Rectal smooth muscle tissue (tissue), 1 donor: ENCODE data around the gene KLF2.

ENCODE experiments used
- H3K27ac ChIP-seq: one replicate; pipeline ENCODE4 v1.7.0; 2013; ENCODE audit warnings: low read depth, low read length, inconsistent platforms
- H3K27me3 ChIP-seq: one replicate; pipeline ENCODE4 v1.7.0; 2013; ENCODE audit warnings: low read length; ENCODE audit not compliant: control insufficient read depth, insufficient read depth
- H3K36me3 ChIP-seq: one replicate; pipeline ENCODE4 v1.7.0; 2013; ENCODE audit warnings: low read length; ENCODE audit not compliant: control insufficient read depth, insufficient read depth
- H3K4me1 ChIP-seq: one replicate; pipeline ENCODE4 v1.7.0; 2013; ENCODE audit warnings: low read length; ENCODE audit not compliant: control insufficient read depth, insufficient read depth
- H3K4me3 ChIP-seq: one replicate; pipeline ENCODE4 v1.7.0; 2013; ENCODE audit warnings: low read length
- H3K9ac ChIP-seq: one replicate; pipeline ENCODE4 v1.7.0; 2013; ENCODE audit warnings: low read length

The KLF2 gene

DNA sequence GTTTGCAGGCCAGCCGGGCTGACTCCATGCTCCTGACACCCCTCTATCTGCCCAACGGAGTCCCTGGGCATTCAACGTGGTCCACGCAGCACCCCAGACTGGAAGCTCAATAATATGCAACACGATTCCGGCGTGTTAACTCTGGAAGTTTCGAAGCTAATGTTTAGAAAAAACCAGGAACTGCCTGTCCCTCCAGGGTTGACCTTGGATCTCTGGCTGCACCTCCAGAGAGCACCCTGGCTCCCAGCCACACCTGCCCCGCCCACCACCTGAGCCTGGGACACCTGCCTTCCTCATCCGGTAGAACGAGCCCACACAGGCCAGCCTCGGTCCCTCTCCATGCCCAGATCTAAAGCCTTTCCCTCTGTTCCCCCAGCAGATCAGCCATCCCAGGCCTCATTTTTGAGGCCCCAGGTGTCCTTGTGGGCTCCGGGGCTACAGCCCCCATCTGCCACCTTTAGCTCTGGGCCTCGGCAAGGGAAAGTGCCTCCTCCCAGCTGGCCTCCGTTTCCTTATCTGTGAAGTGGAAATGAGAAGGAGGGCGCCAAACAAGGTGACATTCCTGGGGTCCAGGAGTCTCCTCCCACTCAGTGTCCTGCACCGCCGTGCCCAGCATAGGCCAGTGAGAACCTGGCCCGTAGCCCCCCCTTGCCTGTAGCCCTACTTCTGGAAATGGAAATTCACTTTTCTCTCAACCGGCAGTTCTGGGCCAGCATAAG, 38.7 kb downstream of the KLF2 start:
- peak overlapping the region; percentile 8 for H3K27ac ChIP-seq

DNA sequence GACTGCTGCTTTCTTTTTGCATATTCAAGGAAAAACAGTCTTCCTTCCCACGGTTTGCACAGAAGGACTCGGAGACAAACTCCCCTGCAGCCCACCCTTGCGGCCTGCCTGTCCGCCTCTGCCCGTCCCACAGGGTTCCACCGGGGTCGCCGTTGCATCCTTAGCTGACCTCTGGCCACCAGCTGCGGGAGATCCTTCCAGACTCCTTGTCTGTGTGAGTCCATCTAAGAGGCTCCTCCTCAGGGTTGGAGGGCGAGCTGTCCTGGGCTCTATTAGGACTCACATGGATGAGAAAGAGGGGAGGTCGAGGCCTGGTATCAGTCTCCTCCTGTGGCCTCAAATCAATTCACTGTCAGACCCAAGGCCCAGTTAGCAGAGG, 39.2 kb downstream of the KLF2 start:
- Histone ChIP-seq H3K27me3 (no peaks in the 10 kb centered on the region), H3K9ac (no peak overlapping the region), H3K4me3 (no peak overlapping the region), H3K4me1 (no peaks in the 10 kb centered on the region), H3K36me3 (no peaks in the 10 kb centered on the region), H3K27ac (no peak overlapping the region)

More for the DNA sequence above, 38.7 kb downstream of the KLF2 start:
- Histone ChIP-seq H3K4me3 (no peak overlapping the region), H3K27me3 (no peaks in the 10 kb centered on the region), H3K4me1 (no peaks in the 10 kb centered on the region), H3K36me3 (no peaks in the 10 kb centered on the region), H3K9ac (no peak overlapping the region)

DNA sequence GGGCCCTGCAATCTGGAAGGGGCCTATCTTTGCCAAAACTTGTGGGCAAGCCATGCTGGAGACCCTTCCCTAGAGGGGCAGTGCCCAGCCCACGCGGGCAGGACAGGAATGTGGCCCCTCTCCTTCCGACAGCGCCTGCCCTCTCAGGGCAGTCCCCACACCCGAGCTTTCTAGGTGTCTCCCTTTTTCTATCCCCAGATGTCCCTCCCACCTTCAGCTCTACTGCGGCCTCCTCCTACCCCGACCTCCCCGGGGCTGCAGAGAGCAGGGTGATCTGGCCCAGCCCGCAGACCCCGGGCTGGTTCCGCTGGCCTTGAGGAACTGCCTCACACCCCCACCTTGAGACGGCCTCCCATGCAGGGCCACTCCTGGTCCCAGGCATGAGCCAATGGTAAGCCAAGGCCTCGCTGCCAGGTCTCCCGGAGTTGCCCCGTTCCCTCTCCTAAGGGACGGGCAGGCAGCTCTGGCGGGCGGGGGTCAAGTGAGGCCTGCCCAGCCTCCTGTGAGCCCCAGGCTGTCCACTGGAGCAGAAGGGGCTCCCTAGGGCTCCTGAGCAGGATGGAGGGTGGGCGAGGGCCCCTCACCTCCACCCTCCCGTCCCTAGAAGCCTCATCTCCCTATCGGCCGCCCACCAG, 39.7 kb downstream of the KLF2 start:
- Histone ChIP-seq H3K27me3 (no peaks in the 10 kb centered on the region), H3K4me1 (no peaks in the 10 kb centered on the region), H3K9ac (no peak overlapping the region), H3K27ac (no peak overlapping the region), H3K4me3 (no peak overlapping the region), H3K36me3 (no peaks in the 10 kb centered on the region)

DNA sequence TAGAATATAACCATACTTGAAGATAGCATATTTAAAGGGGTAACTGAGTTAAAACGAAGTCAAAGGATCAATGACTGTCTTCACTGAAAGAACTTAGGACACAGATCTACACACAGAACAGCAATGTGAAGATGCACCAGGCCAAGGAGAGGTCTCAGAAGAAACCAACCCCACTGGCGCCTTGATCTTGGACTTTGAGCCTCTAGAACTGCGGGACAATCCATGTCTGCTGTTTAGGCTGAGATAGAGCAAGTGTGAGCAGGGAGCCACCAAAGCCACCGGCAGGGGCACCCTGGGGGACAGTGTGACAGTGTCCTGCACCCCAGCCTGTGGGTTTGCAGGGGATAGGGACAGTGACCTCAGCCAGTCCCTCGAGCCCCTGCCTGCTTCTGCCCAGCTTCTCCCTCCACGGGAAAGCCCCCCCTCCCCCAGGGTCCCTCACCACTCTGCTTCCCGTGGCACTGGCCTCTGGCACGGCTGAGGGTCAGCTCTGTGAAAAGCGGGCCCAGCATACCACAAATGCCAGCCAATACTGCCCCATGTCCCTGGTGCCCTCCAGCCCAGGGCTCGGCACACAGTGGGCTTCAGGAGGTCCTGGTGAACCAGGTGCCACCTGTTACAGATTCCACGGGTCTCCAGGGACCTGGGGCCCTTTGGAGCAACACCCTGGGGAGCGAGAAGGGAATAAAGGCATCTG, 40.8 kb downstream of the KLF2 start:
- H3K27ac ChIP-seq = no peak overlapping the region
- H3K4me1 ChIP-seq = no peaks in the 10 kb centered on the region
- H3K27me3 ChIP-seq = no peaks in the 10 kb centered on the region
- H3K9ac ChIP-seq = no peak overlapping the region
- H3K36me3 ChIP-seq = no peaks in the 10 kb centered on the region
- H3K4me3 ChIP-seq = no peak overlapping the region

DNA sequence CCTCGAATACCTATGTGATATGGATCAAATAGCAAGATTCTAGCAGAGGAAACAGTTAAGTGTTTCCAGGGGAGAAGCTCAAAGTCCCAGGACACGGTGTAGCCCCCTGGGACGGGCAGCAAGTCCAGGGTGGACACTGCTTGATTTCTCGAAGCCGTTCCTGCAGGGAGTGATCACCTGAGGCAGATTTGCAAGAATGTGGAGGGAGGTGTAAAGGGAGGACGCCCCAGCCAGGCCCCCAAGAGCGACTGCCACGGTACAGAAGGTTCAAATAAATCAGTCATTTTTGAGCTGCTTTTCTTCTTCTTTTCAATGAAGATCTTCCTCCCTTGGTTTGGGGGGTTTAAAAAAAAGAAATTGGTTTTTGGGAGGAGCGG, 41.4 kb downstream of the KLF2 start:
- no peak overlapping the region for H3K9ac ChIP-seq
- no peaks in the 10 kb centered on the region for H3K36me3 ChIP-seq
- H3K27me3 ChIP-seq = no peaks in the 10 kb centered on the region
- no peak overlapping the region for H3K4me3 ChIP-seq
- H3K27ac ChIP-seq = no peak overlapping the region
- no peaks in the 10 kb centered on the region for H3K4me1 ChIP-seq

DNA sequence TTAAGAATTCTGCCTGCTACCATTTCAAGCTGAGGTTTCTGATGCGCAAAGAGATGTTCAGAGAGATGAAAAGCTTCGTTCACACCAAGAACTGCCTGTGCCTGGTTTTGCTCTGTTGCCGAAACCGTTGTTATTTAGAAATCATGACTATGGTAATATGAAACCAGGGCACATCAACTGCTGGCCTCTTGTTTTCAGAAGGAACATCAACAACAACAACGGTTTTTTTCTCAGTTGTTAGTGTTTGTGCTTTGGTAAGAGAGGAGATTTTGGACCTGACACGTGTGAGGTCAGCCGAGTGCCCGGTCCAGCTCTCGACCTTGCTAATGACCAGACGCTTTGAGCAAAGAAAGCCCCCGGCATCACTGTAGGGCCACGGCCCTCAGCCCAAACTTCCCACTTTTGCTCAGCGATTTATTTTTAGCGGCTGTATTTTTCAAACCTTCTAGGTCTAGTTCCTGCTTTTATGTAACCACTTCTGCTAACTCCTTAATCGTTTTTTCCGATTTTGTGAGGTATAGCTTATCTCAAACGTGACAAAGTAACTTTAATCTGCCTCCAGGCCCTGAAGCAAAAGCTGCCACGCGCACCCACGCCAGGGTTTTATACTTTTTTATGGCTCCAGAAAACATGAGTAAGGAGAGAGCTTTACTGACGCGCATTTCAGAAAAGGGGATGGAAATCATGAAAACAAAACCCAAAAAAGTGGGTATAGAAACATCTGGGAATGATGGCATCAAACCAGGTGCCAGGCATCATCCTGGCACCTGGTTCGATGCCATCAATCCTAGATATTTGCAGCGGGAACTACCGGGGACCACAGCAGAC, 42.0 kb downstream of the KLF2 start:
- no peak overlapping the region for H3K9ac ChIP-seq
- no peaks in the 10 kb centered on the region for H3K36me3 ChIP-seq
- no peak overlapping the region for H3K27ac ChIP-seq
- H3K27me3 ChIP-seq = no peaks in the 10 kb centered on the region
- H3K4me1 ChIP-seq = no peaks in the 10 kb centered on the region
- H3K4me3 ChIP-seq = no peak overlapping the region

DNA sequence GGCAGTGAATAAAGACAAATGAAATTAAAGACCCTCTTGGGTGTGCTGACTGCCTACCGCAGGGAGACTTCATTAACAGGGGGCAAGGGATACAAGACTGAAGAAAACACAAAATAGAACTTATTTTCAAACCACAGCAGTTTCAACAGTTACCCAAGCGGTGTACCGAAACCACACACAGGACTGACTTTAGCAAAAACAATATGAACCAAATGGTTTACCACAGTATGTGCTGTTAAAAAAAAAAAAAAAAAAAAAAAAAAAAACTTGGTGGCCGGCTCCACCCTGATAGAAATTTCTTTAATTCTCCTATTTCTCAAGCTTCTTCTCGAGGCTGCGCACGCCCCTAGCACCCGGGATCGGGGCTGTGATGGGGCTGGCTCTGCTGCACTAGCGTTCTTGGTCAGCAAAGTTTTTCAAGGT, 42.6 kb downstream of the KLF2 start:
- H3K9ac ChIP-seq = no peak overlapping the region

DNA sequence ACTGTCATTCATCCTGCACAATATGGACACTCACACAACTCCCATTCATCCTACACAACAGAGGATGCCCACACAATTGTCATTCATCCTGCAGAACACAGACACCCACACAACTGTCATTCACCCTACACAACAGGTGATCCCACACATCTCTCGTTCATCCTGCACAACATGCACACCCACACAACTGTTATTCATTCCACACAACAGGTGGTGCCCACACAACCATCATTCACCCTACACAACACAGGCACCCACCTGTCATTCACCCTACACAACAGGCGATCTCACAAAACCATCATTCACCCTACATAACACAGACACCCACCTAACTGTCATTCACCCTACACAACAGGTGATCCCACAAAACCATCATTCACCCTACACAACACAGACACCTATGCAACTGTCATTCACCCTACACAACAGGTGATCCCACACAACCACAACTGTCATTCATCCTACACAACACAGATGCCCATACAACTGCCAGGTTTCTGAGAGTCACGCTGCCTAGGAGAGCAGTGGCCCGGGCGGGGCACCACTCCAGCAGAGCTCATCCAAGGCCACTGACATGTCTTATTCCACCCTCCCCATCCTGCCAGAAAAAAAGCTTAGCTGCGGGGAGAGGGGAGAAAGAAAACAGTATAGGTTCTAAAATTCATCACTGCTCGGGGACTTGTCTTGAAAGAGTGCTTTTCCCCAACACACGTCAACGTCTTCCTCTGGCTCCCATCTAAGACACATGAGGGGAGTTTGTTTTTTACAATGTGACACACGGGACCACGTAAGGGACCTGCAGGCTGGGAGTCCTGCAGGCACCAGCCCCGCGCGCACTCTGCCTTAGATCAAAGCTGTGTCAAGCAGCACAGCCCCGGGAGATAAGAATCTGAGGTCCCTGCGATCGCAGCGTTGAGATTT, 44.0 kb downstream of the KLF2 start:
- Histone ChIP-seq H3K27ac (no peak overlapping the region), H3K4me3 (no peak overlapping the region), H3K27me3 (no peaks in the 10 kb centered on the region), H3K9ac (no peak overlapping the region), H3K36me3 (no peaks in the 10 kb centered on the region), H3K4me1 (no peaks in the 10 kb centered on the region)

More for the DNA sequence above, 42.6 kb downstream of the KLF2 start:
- H3K4me1 ChIP-seq = no peaks in the 10 kb centered on the region
- H3K27me3 ChIP-seq = no peaks in the 10 kb centered on the region
- no peak overlapping the region for H3K27ac ChIP-seq
- H3K4me3 ChIP-seq = no peak overlapping the region
- no peaks in the 10 kb centered on the region for H3K36me3 ChIP-seq

DNA sequence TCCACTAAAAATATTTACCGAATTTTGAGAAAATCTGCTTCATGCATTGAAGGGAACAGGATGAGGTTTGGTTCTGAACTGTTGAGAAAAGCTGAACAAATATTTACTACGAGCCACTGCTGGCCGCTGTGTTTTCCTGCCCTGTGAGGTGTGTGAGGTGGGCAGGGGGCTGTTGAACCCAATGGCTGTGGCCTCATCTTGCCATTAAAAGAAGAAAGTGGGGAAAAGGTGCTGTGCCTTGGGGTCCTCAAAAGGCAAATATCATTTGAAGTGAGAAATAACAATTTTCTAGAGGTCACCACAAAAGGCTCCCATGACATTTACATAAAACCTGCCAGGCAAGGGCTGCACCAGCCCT, 44.7 kb downstream of the KLF2 start:
- no peak overlapping the region for H3K4me3 ChIP-seq
- H3K27me3 ChIP-seq = no peaks in the 10 kb centered on the region

DNA sequence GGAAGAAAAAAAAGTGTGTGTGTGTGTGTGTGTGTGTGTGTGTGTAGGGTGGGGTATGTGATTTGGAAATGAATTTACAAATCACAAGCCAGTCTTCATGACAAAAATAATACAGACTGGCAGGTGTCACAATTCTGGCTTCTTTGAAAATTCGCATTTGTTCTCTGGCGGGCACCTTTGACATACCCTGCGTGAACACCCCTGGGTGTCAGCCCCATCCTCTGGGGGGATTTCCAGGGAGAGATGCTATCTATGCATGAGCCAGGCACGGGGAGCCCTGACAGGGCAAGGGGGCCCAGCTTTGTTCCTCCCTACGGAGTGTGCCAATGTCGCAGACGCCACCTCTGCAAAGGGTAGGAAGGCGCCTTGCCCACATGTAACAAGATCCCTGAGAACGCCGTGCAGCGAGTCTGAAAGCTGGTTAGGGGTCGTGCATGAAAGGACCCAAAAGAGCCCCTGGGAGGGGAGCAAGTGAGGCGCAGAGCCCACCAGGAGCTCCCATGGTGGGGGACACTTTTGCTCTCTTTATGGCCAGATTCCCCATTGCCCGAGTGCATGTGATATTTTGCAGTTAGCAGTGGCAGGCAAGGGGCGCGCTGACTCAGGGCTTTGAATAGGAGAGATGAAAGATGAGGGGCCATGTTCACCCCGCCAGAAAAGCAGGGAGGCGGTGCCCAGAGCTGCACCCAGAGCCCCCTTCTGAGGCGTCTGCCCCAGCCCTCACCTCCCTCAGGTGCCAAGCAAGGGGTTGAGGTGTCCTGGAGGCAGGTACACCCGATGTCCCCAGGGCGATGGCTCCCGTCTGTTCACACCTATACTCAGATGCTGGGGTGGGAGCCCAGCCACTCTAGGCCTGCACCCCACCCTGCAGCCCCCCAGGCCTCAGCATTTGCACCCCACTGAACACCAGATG, 45.3 kb downstream of the KLF2 start:
- Histone ChIP-seq H3K36me3 (peaks cover 5% of the 10 kb centered on the region), H3K4me1 (no peaks in the 10 kb centered on the region), H3K9ac (no peak overlapping the region), H3K27me3 (no peaks in the 10 kb centered on the region), H3K4me3 (no peak overlapping the region), H3K27ac (no peak overlapping the region)

More for the DNA sequence above, 44.7 kb downstream of the KLF2 start:
- no peaks in the 10 kb centered on the region for H3K4me1 ChIP-seq
- no peak overlapping the region for H3K9ac ChIP-seq
- H3K36me3 ChIP-seq = no peaks in the 10 kb centered on the region
- H3K27ac ChIP-seq = no peak overlapping the region
